Measurements from ENCODE around the gene MRGPRG.

- TF ChIP-seq CTCF (IDR thresholded peaks at IDR 0.05), result no peak
- no peak for TF ChIP-seq EP300 (IDR thresholded peaks at IDR 0.05)
- TF ChIP-seq POLR2A (IDR thresholded peaks at IDR 0.05), result no peak
These were observed 19.8 kb downstream of the MRGPRG start for GRCh38 chr11:3198815-3199214.
